GM12801 (cell line): ENCODE measurements around the gene FBLN5.

Experiments used
- TF ChIP-seq, protein P1 (sequence below): IDR thresholded peaks from one replicate; pipeline ENCODE4 v1.5.1; 2011; ENCODE audit warnings: control low read depth; ENCODE audit not compliant: insufficient read length; ENCODE audit errors: extremely low read depth

Gene FBLN5

DNA sequence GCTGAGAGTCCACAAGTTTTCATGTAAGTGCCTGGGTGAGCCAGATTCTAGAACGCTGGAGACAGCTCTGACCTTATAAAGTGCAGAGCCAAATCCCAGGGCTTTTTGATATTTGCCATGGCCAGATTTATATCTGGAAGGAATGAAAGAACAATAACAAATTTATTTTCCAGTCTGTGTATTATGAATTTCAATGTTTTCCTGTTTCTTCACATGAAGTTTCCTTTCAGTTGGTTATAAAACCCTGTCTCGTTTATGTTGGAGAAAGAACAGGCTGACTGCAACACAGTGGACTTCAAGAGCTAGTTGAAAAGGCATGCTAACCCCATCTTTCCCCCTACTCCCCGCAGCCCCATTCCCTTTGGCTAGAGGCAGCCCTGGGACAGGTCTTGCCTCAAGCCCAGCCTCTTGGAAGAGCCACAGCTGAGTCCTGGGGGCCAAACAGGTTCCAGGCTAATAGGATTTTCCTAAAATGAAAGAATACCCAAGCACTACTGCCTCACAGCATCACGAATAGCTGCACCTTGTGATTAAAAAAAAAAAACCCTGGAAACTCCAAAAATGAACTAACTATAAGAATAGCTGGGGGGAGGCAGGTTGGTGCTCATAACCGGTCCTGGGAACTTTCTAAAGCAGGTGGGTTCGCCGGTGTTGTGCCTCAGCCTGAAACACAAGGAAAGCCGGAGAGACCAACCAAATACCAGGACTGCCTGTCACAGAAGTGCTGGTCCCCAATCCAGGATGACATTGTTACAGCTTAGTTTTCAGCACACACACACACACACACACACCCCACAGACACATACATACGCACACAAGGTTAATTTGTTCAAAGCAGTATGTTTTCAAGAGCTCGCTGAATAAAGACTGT, 1.5 kb downstream of the FBLN5 start:
- TF ChIP-seq, protein P1, sequence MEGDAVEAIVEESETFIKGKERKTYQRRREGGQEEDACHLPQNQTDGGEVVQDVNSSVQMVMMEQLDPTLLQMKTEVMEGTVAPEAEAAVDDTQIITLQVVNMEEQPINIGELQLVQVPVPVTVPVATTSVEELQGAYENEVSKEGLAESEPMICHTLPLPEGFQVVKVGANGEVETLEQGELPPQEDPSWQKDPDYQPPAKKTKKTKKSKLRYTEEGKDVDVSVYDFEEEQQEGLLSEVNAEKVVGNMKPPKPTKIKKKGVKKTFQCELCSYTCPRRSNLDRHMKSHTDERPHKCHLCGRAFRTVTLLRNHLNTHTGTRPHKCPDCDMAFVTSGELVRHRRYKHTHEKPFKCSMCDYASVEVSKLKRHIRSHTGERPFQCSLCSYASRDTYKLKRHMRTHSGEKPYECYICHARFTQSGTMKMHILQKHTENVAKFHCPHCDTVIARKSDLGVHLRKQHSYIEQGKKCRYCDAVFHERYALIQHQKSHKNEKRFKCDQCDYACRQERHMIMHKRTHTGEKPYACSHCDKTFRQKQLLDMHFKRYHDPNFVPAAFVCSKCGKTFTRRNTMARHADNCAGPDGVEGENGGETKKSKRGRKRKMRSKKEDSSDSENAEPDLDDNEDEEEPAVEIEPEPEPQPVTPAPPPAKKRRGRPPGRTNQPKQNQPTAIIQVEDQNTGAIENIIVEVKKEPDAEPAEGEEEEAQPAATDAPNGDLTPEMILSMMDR = no peak

DNA sequence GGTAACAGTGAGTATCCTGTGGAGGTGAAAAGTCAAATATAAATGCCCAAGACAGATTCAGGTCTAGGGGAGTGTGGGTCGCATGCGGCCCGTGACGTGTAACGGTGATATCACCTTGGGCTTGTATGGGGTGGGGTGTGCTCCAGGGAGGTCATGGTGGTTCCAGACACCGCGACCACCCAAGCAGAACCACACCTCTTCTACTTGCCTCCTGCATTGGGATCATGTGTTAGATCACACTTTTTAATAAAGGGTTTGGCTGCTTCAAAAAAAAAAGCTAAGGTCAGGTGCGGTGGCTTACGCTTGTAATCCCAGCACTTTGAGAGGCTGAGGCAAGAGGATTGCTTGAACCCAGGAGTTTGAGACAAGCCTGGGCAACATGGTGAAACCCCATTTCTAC, 4.5 kb downstream of the FBLN5 start:
- TF ChIP-seq, protein P1 = no peak

GRCh38 chr14:91942128-91942527, 5.4 kb downstream of the FBLN5 start:
- TF ChIP-seq, protein P1 = no peak

DNA sequence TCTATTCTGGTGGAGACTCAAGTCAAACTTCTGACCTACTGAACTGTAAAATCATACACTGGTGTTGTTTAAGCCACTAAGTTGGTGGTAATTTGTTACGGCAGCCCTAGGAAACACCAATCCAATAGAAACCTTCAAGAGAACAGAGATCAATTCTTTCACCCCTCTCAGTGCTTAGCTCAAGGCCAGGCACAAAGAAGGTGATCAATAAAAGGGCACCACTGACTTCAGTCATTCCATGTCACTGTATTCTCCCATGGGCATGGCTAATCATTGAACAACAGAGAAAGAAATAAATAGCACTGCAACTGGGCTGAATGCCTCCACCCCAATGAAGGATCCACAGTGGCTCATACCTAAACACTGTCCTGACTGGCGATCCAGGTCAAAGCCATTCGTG, 7.3 kb downstream of the FBLN5 start:
- TF ChIP-seq, protein P1 = no peak

- TF ChIP-seq, protein P1 = no peak
Measured at GRCh38 chr14:91935586-91935985, 11.9 kb downstream of the FBLN5 start.

- TF ChIP-seq, protein P1 = no peak
Measured at GRCh38 chr14:91934554-91935285, 12.8 kb downstream of the FBLN5 start.

DNA sequence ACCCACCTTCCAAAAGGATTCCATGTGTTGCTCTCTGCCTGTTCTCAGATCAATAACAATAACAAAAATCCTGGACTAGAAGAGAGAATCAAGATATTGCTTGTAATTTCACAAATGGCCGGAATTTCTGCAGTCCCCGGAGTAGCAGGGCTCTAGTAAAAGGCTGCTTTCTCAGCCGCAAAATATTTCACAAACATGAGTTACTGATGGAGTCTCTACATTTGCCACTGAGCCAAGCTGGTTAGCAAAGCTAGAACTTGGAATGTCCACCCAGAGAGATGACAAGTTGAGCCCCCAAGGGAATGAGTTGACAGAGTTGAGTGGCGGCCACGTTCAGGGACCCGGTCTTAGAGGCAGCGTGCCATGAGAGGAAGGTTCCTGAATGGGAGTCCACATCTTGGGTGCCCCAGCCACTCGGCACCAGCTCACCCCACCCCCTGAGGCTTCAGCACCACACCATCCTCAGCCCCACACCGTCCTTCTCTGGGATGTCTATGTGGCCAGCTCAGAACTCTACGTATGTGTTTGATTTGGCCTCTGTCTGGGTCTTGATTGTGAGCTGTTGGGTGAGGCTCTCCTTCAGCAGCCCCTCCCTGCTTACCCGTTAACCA, 15.9 kb downstream of the FBLN5 start:
- TF ChIP-seq, protein P1 = no peak
